ENCODE measurements around the gene B3GAT3. TPM values are rescaled to one million over a fixed set of nuclear protein-coding genes. Genes with fewer than 3 reads are reported as not detected.
"Not testable (repeated sequence)": the region's sequence is repeated elsewhere in the genome, so short reads cannot be mapped to it uniquely, and the experiment has no call there.

B3GAT3 gene
- total and polyA plus RNA-seq, 5 experiments from 2014 or later: 35.6 to 83.8 (median 51.3) TPM

DNA sequence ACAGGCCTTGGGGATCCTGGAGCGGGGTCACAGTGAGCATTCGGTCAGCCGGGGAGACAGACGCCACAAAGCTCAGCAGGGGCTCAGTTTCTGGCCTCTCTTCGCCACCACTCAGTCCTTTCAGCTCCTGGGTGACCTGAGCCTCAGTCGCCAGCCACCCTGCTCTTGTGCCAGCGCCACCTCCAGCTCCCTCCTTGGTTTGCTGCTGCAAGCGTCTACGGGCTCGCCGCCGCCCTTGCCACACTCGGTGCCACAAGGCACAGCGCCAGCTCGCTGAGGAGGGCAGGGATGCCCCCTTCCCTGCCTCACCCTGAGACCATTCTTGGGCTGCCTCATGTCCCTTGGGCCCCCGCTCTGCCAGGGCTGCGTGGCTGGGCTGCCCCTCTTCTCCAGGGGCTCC lies 46.6 kb downstream of the B3GAT3 start:
- ATAC-seq (no peak), DNase-seq (no peak)
- POLR2A ChIA-PET: interaction anchor here (0.6 to 7.5 kb wide), 13 partner anchors 11 to 265 kb away, joined by 3 to 104 read pairs (median 9); partner anchors contain the start of genes C11orf98, CSKMT, HNRNPUL2 and LBHD1
- Mint-ChIP-seq H3K27me3 (no peaks in the 10 kb centered on the region), H3K9me3 (no peaks in the 10 kb centered on the region), H3K27ac (peak overlapping the region in 9 of 10 donors; percentile 90 to 99 (median 98)), H3K4me3 (peak overlapping the region in 9 of 10 donors; percentile 93 to 99 (median 97)), H3K4me1 (peaks cover 39 to 51% (median 46%) of the 10 kb centered on the region in 4 donors), H3K36me3 (peaks cover 0 to 62% (median 10%) of the 10 kb centered on the region in 3 donors)

DNA sequence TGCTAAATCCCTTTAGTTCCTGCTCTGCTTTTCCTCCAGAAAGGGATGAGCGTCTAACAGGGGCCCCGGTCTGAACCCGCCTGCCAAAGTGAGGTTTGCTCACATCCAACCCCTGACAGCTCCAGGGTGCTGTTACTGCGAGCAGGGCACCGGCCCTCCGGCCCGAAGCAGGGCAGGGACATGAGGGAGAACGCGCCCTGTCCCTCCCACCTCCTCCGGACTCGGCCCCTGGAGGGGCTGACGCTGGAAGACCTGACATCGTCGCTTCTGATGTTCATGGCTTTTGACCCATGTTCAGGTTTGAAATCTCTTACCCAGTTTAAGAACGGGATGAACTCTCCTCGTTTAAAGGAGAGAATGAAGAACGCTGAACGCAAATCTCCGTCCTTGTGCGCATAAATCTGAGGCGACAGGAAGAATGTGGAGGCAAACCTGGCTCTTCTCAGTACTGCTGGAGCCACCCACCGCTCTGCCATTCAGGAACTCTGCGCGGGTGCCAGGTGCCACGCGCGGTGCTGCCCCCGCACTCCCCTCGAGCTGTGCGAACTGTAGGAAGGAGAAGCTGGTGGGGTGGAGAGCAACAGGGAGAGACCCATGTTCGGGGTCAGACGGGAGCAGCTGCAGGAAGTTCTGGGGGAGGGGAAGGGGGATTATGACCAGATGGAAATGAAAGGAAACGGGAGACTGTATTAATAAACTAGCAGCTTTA lies 47.3 kb downstream of the B3GAT3 start:
- peaks cover 0 to 68% (median 10%) of the 10 kb centered on the region in 3 donors for H3K36me3 Mint-ChIP-seq
- H3K27ac Mint-ChIP-seq: peak overlapping the region; percentile 90 to 99 (median 98)
- no peak for DNase-seq
- H3K4me3 Mint-ChIP-seq: peak overlapping the region; percentile 93 to 99 (median 97)
- no peaks in the 10 kb centered on the region for H3K9me3 Mint-ChIP-seq
- peaks cover 41 to 58% (median 51%) of the 10 kb centered on the region in 4 donors for H3K4me1 Mint-ChIP-seq
- ATAC-seq: peak; percentile 16 to 20
- no peaks in the 10 kb centered on the region for H3K27me3 Mint-ChIP-seq
- POLR2A ChIA-PET: interaction anchor here (0.6 to 7.5 kb wide), 35 partner anchors 12 to 307 kb away, joined by 3 to 104 read pairs (median 6); partner anchors contain the start of genes B3GAT3, C11orf98, CSKMT and HNRNPUL2

DNA sequence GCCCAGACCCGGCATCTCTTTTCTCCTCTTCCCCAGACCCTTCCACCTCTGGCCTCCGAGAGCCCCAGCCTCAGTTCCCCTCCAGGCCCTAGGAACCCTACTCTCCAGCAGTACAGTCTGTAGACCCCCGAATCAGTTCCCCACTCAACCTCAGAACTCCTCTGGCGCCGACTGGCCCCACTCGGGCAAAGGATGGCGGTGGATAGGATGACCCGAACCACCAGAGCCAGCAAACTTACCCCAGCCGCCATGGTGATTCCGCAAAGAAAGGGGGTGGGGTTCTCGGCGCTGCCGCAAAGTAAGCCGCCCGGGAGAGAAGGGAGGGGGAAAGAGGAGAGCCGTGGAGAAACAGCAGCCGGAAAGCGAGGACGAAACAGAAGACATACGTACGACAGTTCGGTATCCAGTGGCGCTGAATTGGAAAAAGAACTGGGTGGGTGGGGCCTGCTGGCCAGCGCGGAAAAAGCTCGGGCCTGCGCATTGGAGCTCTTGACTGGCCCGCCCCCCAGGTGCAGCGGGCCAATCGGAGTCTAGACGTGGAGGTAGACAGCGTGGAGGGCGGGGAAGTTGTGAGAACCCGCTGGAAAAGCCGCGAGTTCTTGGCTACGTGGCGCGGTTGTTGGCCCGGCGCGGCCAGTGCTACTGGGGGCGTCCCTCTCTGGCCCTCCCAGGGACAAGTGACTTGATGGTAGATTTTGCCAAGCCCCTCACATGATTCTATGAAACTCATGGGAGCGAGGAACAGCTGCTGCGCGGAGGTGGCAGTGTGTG lies 48.0 kb downstream of the B3GAT3 start, which contains the start of gene EEF1G:
Gene EEF1G, minus strand, starts transcription at position 300 of the 771 bp plus-strand sequence. Its CDS starts 49 bp downstream, at position 251.
- H3K27ac Mint-ChIP-seq: peak within 1 kb of the TSS; percentile 90 to 99 (median 98)
- peak; percentile 94 to 100 (median 98) for DNase-seq
- peaks cover 41 to 59% (median 53%) of the 10 kb centered on the region in 4 donors for H3K4me1 Mint-ChIP-seq
- peak; percentile 91 to 92 for ATAC-seq
- no peaks in the 10 kb centered on the region for H3K9me3 Mint-ChIP-seq
- H3K27me3 Mint-ChIP-seq: no peaks in the 10 kb centered on the region
- POLR2A ChIA-PET: interaction anchor here (0.6 to 7.5 kb wide), 34 partner anchors 12 to 307 kb away, joined by 3 to 104 read pairs (median 6); partner anchors contain the start of genes B3GAT3, C11orf98, CSKMT and HNRNPUL2
- H3K4me3 Mint-ChIP-seq: peak within 1 kb of the TSS; percentile 93 to 99 (median 97)
- H3K36me3 Mint-ChIP-seq: peaks cover 0 to 73% (median 10%) of the 10 kb centered on the region in 3 donors

DNA sequence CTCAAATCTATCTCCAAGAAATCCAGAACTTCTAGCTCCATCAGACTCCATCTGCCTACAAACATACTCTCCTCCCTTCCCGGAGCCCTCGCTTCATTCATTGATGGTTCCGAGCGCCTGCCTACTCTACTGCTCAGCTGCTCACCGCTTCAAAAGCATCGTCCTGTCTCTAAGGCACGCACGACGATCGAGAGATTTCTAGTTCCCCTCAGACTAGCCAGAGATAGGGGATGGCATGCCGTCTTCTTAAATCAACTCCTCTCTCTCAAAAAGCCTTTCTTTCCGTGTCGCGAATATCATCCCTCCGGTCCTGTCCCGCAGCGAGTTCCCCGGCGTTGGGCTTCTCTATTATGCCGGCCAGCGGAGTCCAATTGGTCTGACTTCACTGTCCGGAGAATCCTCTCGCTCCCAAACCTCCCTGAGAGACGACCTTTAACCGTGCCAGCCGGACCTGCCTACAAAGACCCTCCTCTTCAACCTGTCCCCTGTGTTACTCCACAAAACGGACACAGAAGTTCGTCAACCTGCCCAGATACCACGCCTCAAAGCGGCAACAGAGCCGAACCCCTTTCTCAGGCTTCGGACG lies 48.7 kb downstream of the B3GAT3 start:
- ATAC-seq (peak; percentile 19 to 20), DNase-seq (peak in 3 of 10 donors; percentile 40 to 46 (median 45))
- Mint-ChIP-seq H3K27me3 (no peaks in the 10 kb centered on the region), H3K36me3 (peaks cover 0 to 71% (median 10%) of the 10 kb centered on the region in 3 donors), H3K27ac (peak overlapping the region; percentile 90 to 99 (median 98)), H3K4me1 (peaks cover 41 to 59% (median 56%) of the 10 kb centered on the region in 4 donors), H3K4me3 (peak overlapping the region; percentile 93 to 99 (median 97)), H3K9me3 (no peaks in the 10 kb centered on the region)
- POLR2A ChIA-PET: interaction anchor here (0.5 to 7.5 kb wide), 35 partner anchors 12 to 308 kb away, joined by 3 to 104 read pairs (median 6); partner anchors contain the start of genes B3GAT3, C11orf98, CSKMT and HNRNPUL2

DNA sequence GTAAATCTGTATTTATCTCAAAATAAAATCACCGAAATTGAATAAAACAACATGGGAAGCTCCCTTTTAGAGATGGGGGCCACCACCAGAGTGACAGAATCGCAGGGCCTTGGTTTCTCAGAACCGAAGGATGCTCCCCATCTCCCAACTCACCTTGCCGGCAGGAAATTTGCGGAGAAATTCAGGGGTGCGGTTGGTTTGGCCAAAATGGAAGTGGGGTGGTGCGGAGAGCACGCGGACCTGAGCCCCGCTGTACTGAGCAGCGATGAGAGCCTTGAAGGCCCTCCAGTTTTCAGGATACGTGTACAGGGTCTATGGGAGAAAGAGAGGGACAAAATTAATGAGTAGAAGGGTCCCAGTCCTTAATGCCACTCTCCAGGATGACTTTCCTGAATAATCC lies 49.4 kb downstream of the B3GAT3 start:
- H3K27ac Mint-ChIP-seq: peak overlapping the region; percentile 90 to 99 (median 98)
- peak overlapping the region; percentile 93 to 99 (median 97) for H3K4me3 Mint-ChIP-seq
- DNase-seq (no peak), ATAC-seq (no peak)
- peaks cover 41 to 61% (median 56%) of the 10 kb centered on the region in 4 donors for H3K4me1 Mint-ChIP-seq
- POLR2A ChIA-PET: interaction anchor here (0.5 to 7.5 kb wide), 9 partner anchors 13 to 283 kb away, joined by 3 to 104 read pairs (median 6); partner anchors contain the start of genes HNRNPUL2, MTA2, TTC9C and TUT1
- no peaks in the 10 kb centered on the region for H3K9me3 Mint-ChIP-seq
- H3K36me3 Mint-ChIP-seq: peaks cover 0 to 70% (median 10%) of the 10 kb centered on the region in 3 donors
- no peaks in the 10 kb centered on the region for H3K27me3 Mint-ChIP-seq

DNA sequence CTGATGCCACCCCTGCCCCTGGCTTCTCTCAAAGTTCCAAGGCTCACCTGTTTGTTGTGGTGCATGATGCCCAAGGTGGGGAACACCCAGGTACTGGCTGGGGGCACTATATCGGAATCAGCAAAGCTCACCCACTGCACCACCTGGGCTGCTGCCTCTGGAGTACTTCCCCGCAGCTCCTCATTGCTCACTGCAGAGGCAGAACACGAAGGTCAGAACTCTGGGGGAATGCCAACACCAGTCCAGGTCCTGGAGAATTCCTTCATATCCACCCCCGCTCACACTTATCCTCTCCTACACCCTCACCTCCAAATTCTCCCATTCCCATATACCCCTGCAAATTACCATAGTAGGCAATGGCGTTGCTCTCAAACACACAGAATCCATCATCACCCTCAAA lies 50.3 kb downstream of the B3GAT3 start:
- DNase-seq, H3K9me3 Mint-ChIP-seq, ATAC-seq, H3K27me3 Mint-ChIP-seq: not testable (repeated sequence)
- Mint-ChIP-seq H3K27ac (peak overlapping the region in 9 of 10 donors; percentile 16 to 99 (median 87)), H3K4me1 (peaks cover 44 to 70% (median 61%) of the 10 kb centered on the region in 4 donors), H3K36me3 (peaks cover under 1 to 73% (median 10%) of the 10 kb centered on the region in 3 donors), H3K4me3 (peak overlapping the region in 7 of 10 donors; percentile 27 to 99 (median 54))
- POLR2A ChIA-PET: interaction anchor here (1.0 to 3.5 kb wide), 5 partner anchors 12 to 123 kb away, joined by 3 to 30 read pairs (median 3); partner anchors contain the start of gene TUT1

DNA sequence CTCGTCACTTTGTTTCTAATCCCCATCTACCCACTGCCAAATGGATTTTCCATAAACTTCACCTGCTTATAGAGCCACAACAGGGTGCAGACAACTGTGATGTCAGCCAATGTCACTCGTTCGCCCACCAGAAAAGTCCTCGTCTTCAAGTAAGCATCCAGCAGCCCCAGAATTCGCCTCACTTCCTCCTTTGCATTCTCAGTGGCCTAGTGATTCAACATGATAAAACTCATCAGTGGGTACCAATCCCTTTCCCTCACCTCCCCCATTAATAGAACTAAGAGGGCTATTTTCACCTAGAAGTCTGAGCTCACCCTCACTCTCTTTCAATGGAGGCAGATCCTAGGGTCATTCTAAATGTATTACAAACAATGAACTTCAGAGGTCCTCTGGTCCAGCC lies 50.9 kb downstream of the B3GAT3 start:
- peak overlapping the region in 8 of 10 donors; percentile 20 to 99 (median 36) for H3K4me3 Mint-ChIP-seq

DNA sequence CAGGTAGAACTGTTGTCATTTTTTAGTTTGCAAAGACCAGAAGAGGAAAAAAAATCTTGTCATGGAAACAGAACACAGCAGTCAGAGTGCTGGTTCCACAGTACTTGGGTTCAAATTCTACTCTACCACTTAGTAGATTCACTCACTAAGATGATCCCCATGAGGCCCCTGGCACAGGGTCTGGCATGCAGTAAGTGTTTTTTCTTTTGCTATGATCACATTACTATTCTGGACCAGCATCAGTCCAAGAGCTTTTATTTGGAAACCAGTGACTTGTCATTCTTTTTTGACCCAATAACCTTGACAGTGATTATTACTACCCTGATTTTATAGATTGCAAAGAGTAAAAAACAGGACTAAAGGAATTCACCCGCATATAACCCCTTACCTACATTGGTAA lies 52.2 kb downstream of the B3GAT3 start:
- Mint-ChIP-seq H3K9me3 (no peaks in the 10 kb centered on the region), H3K36me3 (peaks cover 5 to 84% (median 15%) of the 10 kb centered on the region in 3 donors), H3K27me3 (no peaks in the 10 kb centered on the region), H3K4me1 (peaks cover 41 to 67% (median 59%) of the 10 kb centered on the region in 4 donors), H3K27ac (peak overlapping the region in 5 of 10 donors; percentile 5 to 98 (median 37)), H3K4me3 (no peak overlapping the region)
- ATAC-seq (no peak), DNase-seq (no peak)
- POLR2A ChIA-PET: interaction anchor here (0.6 to 2.3 kb wide), 7 partner anchors 8 to 48 kb away, joined by 3 to 10 read pairs (median 4); partner anchors contain the start of genes ROM1 and TUT1

More for the DNA sequence above, 50.9 kb downstream of the B3GAT3 start:
- not testable (repeated sequence) for H3K27me3 Mint-ChIP-seq, DNase-seq, H3K9me3 Mint-ChIP-seq, ATAC-seq
- peak overlapping the region; percentile 16 to 98 (median 81) for H3K27ac Mint-ChIP-seq
- peaks cover 48 to 74% (median 65%) of the 10 kb centered on the region in 4 donors for H3K4me1 Mint-ChIP-seq
- POLR2A ChIA-PET: interaction anchor here (1.0 to 3.5 kb wide), 5 partner anchors 11 to 124 kb away, joined by 3 to 30 read pairs (median 3); partner anchors contain the start of gene TUT1
- H3K36me3 Mint-ChIP-seq: peaks cover 5 to 75% (median 10%) of the 10 kb centered on the region in 3 donors

DNA sequence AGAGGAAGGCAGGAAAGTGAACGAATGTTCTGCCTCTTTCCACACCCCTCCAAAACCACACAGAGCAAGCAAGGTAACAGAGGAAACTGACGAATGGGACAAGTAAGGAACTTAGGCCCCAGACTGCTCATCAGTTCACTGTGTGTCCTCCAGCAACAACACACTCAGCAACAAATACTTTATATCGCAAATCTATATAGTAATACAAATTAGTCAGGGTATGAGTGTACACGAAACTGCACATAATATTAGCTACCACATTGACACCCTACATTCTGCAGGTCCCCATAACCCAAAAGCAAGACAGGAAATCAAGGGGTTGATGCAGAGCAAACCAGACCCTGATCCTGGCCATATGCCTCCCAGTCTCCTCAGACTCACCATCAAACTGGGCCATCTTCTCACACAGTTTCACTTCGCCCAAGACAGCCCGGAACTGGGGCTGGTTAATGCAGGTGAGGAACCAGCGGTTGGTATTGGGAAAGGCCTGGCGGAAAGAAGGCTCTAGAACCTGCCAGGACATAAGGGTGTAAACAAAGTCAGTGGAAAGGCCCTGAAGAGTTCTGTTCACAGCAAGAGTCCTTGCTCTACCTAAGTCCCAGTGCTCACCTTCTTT lies 54.7 kb downstream of the B3GAT3 start:
- no peaks in the 10 kb centered on the region for H3K9me3 Mint-ChIP-seq
- peaks cover 25 to 49% (median 45%) of the 10 kb centered on the region in 4 donors for H3K4me1 Mint-ChIP-seq
- H3K27ac Mint-ChIP-seq: peak overlapping the region; percentile 31 to 79 (median 66)
- H3K4me3 Mint-ChIP-seq: no peak overlapping the region
- DNase-seq (no peak), ATAC-seq (no peak)
- POLR2A ChIA-PET: interaction anchor here (0.6 to 1.0 kb wide), 3 partner anchors 15 to 219 kb away, joined by 3 to 5 read pairs (median 5); no protein-coding TSS in a partner anchor
- no peaks in the 10 kb centered on the region for H3K27me3 Mint-ChIP-seq
- H3K36me3 Mint-ChIP-seq: peaks cover 5 to 92% (median 15%) of the 10 kb centered on the region in 3 donors

DNA sequence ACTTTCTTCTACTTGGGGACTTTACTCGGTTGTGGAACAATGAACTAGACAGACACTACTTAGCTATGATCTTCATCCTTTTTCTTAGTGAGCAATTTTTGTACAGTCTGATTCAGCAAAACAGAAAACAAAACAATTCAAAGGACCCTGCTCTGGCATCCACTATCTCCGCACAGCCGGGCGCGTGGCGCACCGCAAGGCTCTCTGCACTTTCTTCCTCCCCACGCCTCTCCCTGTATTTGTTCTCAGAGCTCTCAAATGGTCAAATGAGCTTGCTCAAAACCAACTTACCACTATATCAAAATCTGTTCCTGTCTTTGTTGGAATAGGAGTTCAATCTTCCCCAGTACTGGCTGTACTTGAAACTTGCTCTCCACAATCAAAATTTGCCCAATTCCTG lies 55.5 kb downstream of the B3GAT3 start:
- H3K36me3 Mint-ChIP-seq: peaks cover 5 to 92% (median 11%) of the 10 kb centered on the region in 3 donors
- ATAC-seq: no peak
- peak overlapping the region in 1 of 10 donors; percentile 26 for H3K4me3 Mint-ChIP-seq
- DNase-seq: no peak
- peak overlapping the region in 7 of 10 donors; percentile 25 to 72 (median 49) for H3K27ac Mint-ChIP-seq
- H3K9me3 Mint-ChIP-seq: no peaks in the 10 kb centered on the region
- H3K27me3 Mint-ChIP-seq: no peaks in the 10 kb centered on the region
- H3K4me1 Mint-ChIP-seq: peaks cover 22 to 46% (median 41%) of the 10 kb centered on the region in 4 donors
- POLR2A ChIA-PET: no interaction called here

Data from naive thymus-derived CD8-positive, alpha-beta T cell (primary cell).